ENCODE data around the gene ENHO.

The ENHO gene

GRCh38 chr9:34510497-34511468, 12.0 kb downstream of the ENHO start:
- H3K4me3 ChIP-seq (ENCODE audit: insufficient read length, low read depth), result no peak overlapping the region
- H3K9ac ChIP-seq (ENCODE audit: insufficient read length, low read depth), result no peak overlapping the region
- no peak for DNase-seq (ENCODE audit: low read depth, low spot score)
- peaks cover 33% of the 10 kb centered on the region for H3K4me1 ChIP-seq (ENCODE audit: insufficient read depth, insufficient read length)
- H3K36me3 ChIP-seq (ENCODE audit: insufficient read depth, insufficient read length, low read length), result no peaks in the 10 kb centered on the region
- TF ChIP-seq ZNF274 (IDR thresholded peaks at IDR 0.05; ENCODE audit: low read depth, low read length) (no peak), YY1 (IDR thresholded peaks at IDR 0.05; ENCODE audit: insufficient read depth, insufficient read length) (no peak), SUZ12 (IDR thresholded peaks at IDR 0.05; ENCODE audit: extremely low read depth, insufficient read depth, insufficient read length) (no peak)
- no peaks in the 10 kb centered on the region for H3K9me3 ChIP-seq (ENCODE audit: insufficient read depth, low read length)
- no peaks in the 10 kb centered on the region for H3K27me3 ChIP-seq (ENCODE audit: insufficient read depth, insufficient read length)

- TF ChIP-seq ZNF274 (IDR thresholded peaks at IDR 0.05; ENCODE audit: low read depth, low read length), result no peak
- TF ChIP-seq YY1 (IDR thresholded peaks at IDR 0.05; ENCODE audit: insufficient read depth, insufficient read length), result no peak
- no peak for TF ChIP-seq SUZ12 (IDR thresholded peaks at IDR 0.05; ENCODE audit: extremely low read depth, insufficient read depth, insufficient read length)
- H3K27me3 ChIP-seq (ENCODE audit: insufficient read depth, insufficient read length), result no peaks in the 10 kb centered on the region
- H3K9me3 ChIP-seq (ENCODE audit: insufficient read depth, low read length), result no peaks in the 10 kb centered on the region
- no peaks in the 10 kb centered on the region for H3K36me3 ChIP-seq (ENCODE audit: insufficient read depth, insufficient read length, low read length)
- no peak overlapping the region for H3K4me3 ChIP-seq (ENCODE audit: insufficient read length, low read depth)
- DNase-seq (ENCODE audit: low read depth, low spot score), result no peak
- peaks cover 25% of the 10 kb centered on the region for H3K4me1 ChIP-seq (ENCODE audit: insufficient read depth, insufficient read length)
- H3K9ac ChIP-seq (ENCODE audit: insufficient read length, low read depth), result no peak overlapping the region
Observed at GRCh38 chr9:34508951-34509350, 13.8 kb downstream of the ENHO start.

- TF ChIP-seq ZNF274 (IDR thresholded peaks at IDR 0.05; ENCODE audit: low read depth, low read length) (no peak), YY1 (IDR thresholded peaks at IDR 0.05; ENCODE audit: insufficient read depth, insufficient read length) (no peak), SUZ12 (IDR thresholded peaks at IDR 0.05; ENCODE audit: extremely low read depth, insufficient read depth, insufficient read length) (no peak)
- H3K4me3 ChIP-seq (ENCODE audit: insufficient read length, low read depth), result no peak overlapping the region
- no peaks in the 10 kb centered on the region for H3K36me3 ChIP-seq (ENCODE audit: insufficient read depth, insufficient read length, low read length)
- H3K4me1 ChIP-seq (ENCODE audit: insufficient read depth, insufficient read length), result peaks cover 21% of the 10 kb centered on the region
- no peak overlapping the region for H3K9ac ChIP-seq (ENCODE audit: insufficient read length, low read depth)
- H3K27me3 ChIP-seq (ENCODE audit: insufficient read depth, insufficient read length), result no peaks in the 10 kb centered on the region
- DNase-seq (ENCODE audit: low read depth, low spot score), result no peak
- no peaks in the 10 kb centered on the region for H3K9me3 ChIP-seq (ENCODE audit: insufficient read depth, low read length)
Observed at GRCh38 chr9:34508463-34508862, 14.3 kb downstream of the ENHO start.

- no peak for DNase-seq (ENCODE audit: low read depth, low spot score)
- TF ChIP-seq SUZ12 (IDR thresholded peaks at IDR 0.05; ENCODE audit: extremely low read depth, insufficient read depth, insufficient read length) (no peak), ZNF274 (IDR thresholded peaks at IDR 0.05; ENCODE audit: low read depth, low read length) (no peak)
Observed at GRCh38 chr9:34507966-34508365, 14.8 kb downstream of the ENHO start.

GRCh38 chr9:34507556-34507955, 15.2 kb downstream of the ENHO start:
- no peak for DNase-seq (ENCODE audit: low read depth, low spot score)
- no peaks in the 10 kb centered on the region for H3K27me3 ChIP-seq (ENCODE audit: insufficient read depth, insufficient read length)
- H3K4me1 ChIP-seq (ENCODE audit: insufficient read depth, insufficient read length), result peaks cover 12% of the 10 kb centered on the region
- no peak for TF ChIP-seq YY1 (IDR thresholded peaks at IDR 0.05; ENCODE audit: insufficient read depth, insufficient read length)
- TF ChIP-seq SUZ12 (IDR thresholded peaks at IDR 0.05; ENCODE audit: extremely low read depth, insufficient read depth, insufficient read length), result no peak
- no peak for TF ChIP-seq ZNF274 (IDR thresholded peaks at IDR 0.05; ENCODE audit: low read depth, low read length)
- no peaks in the 10 kb centered on the region for H3K9me3 ChIP-seq (ENCODE audit: insufficient read depth, low read length)
- no peak overlapping the region for H3K4me3 ChIP-seq (ENCODE audit: insufficient read length, low read depth)
- no peaks in the 10 kb centered on the region for H3K36me3 ChIP-seq (ENCODE audit: insufficient read depth, insufficient read length, low read length)
- H3K9ac ChIP-seq (ENCODE audit: insufficient read length, low read depth), result no peak overlapping the region

More at GRCh38 chr9:34507966-34508365, 14.8 kb downstream of the ENHO start:
- no peaks in the 10 kb centered on the region for H3K36me3 ChIP-seq (ENCODE audit: insufficient read depth, insufficient read length, low read length)
- no peak overlapping the region for H3K4me3 ChIP-seq (ENCODE audit: insufficient read length, low read depth)
- H3K9ac ChIP-seq (ENCODE audit: insufficient read length, low read depth), result no peak overlapping the region
- H3K9me3 ChIP-seq (ENCODE audit: insufficient read depth, low read length), result no peaks in the 10 kb centered on the region
- H3K4me1 ChIP-seq (ENCODE audit: insufficient read depth, insufficient read length), result peaks cover 16% of the 10 kb centered on the region
- H3K27me3 ChIP-seq (ENCODE audit: insufficient read depth, insufficient read length), result no peaks in the 10 kb centered on the region

GRCh38 chr9:34506623-34507022, 16.2 kb downstream of the ENHO start:
- no peak for TF ChIP-seq YY1 (IDR thresholded peaks at IDR 0.05; ENCODE audit: insufficient read depth, insufficient read length)
- no peak for TF ChIP-seq SUZ12 (IDR thresholded peaks at IDR 0.05; ENCODE audit: extremely low read depth, insufficient read depth, insufficient read length)
- no peak for TF ChIP-seq ZNF274 (IDR thresholded peaks at IDR 0.05; ENCODE audit: low read depth, low read length)
- H3K9ac ChIP-seq (ENCODE audit: insufficient read length, low read depth), result no peak overlapping the region
- no peak overlapping the region for H3K4me3 ChIP-seq (ENCODE audit: insufficient read length, low read depth)
- no peaks in the 10 kb centered on the region for H3K9me3 ChIP-seq (ENCODE audit: insufficient read depth, low read length)
- no peak for DNase-seq (ENCODE audit: low read depth, low spot score)
- no peaks in the 10 kb centered on the region for H3K36me3 ChIP-seq (ENCODE audit: insufficient read depth, insufficient read length, low read length)
- H3K27me3 ChIP-seq (ENCODE audit: insufficient read depth, insufficient read length), result no peaks in the 10 kb centered on the region
- peaks cover 5% of the 10 kb centered on the region for H3K4me1 ChIP-seq (ENCODE audit: insufficient read depth, insufficient read length)

GRCh38 chr9:34505370-34506120, 17.2 kb downstream of the ENHO start:
- Histone ChIP-seq H3K9me3 (ENCODE audit: insufficient read depth, low read length) (no peaks in the 10 kb centered on the region), H3K27me3 (ENCODE audit: insufficient read depth, insufficient read length) (no peaks in the 10 kb centered on the region), H3K4me1 (ENCODE audit: insufficient read depth, insufficient read length) (peaks cover 5% of the 10 kb centered on the region), H3K9ac (ENCODE audit: insufficient read length, low read depth) (no peak overlapping the region), H3K4me3 (ENCODE audit: insufficient read length, low read depth) (no peak overlapping the region), H3K36me3 (ENCODE audit: insufficient read depth, insufficient read length, low read length) (no peaks in the 10 kb centered on the region)
- TF ChIP-seq SUZ12 (IDR thresholded peaks at IDR 0.05; ENCODE audit: extremely low read depth, insufficient read depth, insufficient read length), result no peak
- TF ChIP-seq ZNF274 (IDR thresholded peaks at IDR 0.05; ENCODE audit: low read depth, low read length), result no peak
- no peak for TF ChIP-seq YY1 (IDR thresholded peaks at IDR 0.05; ENCODE audit: insufficient read depth, insufficient read length)
- no peak for DNase-seq (ENCODE audit: low read depth, low spot score)
